Measurements from ENCODE around the gene TMPRSS13.

TMPRSS13 gene

GRCh38 chr11:117912497-117912896 is 16.7 kb downstream of the TMPRSS13 start:
- DNase-seq (ENCODE audit: low spot score) = no peak

GRCh38 chr11:117911694-117912093 is 17.5 kb downstream of the TMPRSS13 start:
- no peak for DNase-seq (ENCODE audit: low spot score)

- DNase-seq (ENCODE audit: low spot score) = no peak
Observed at GRCh38 chr11:117910941-117911655, 18.1 kb downstream of the TMPRSS13 start.

DNA sequence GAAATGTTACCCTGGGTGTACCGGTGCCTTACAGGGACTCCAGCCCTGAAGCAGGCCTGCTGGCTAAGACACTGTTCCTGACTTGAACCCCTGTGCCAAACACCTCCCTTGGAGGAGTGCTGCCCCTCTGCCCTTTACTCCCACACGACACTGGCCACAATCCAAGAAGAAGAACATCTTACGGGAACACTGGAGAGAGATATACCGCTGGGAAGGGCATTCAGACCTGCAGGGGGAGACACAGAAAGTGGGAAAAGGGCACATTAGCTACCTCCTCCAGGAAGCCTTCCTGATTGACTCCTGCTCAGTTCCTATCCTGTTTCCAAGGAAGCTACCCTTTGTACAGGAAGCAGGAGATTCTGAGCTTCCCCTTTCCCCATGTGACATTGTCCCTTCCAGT is 18.7 kb downstream of the TMPRSS13 start:
- DNase-seq (ENCODE audit: low spot score) = no peak

GRCh38 chr11:117909611-117910382 is 19.4 kb downstream of the TMPRSS13 start:
- DNase-seq (ENCODE audit: low spot score) = no peak

GRCh38 chr11:117908959-117909610 is 20.1 kb downstream of the TMPRSS13 start:
- no peak for DNase-seq (ENCODE audit: low spot score)

DNA sequence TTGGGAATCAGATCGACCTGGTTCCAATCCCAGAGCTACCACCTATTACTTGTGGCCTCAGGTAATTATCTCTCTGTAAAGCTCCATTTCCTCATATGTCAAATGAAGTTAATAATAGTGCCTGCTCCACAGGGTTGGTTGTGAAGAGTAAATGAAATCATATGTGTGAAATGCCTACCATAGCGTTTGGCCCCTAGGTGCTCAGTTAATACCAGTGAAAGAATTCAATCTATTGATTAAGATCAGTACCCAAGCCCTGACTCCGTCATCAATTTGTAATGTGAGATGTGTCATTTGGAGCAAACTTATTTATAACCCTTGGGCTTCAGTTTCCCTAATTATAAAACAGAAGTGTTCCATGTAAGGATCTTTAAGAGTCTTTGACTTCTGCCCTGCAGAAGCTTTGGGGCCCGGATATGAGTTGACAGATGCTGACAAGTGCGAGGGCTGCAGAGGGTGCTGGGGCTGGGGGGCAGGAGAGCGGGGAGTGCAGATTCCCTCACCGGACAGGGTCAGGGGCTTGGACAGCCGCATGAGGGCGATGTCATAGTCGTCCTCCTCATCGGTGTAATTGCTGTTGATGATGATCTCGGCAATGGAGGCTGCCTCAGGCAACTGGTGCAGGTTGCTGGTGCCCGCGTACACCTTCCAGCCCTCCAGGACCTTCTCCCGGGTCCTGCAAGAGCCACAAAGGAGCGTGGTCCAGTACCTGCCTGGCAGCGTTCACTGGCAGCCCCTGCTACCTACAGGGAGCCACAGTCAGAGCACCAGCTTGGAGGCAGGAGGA is 20.9 kb downstream of the TMPRSS13 start:
- no peak for DNase-seq (ENCODE audit: low spot score)

- DNase-seq (ENCODE audit: low spot score) = peak; percentile 76
Observed at GRCh38 chr11:117907276-117908108, 21.7 kb downstream of the TMPRSS13 start.

- no peak for DNase-seq (ENCODE audit: low spot score)
Observed at GRCh38 chr11:117906710-117907109, 22.5 kb downstream of the TMPRSS13 start.

GRCh38 chr11:117906126-117906525 is 23.1 kb downstream of the TMPRSS13 start:
- DNase-seq (ENCODE audit: low spot score) = no peak

DNA sequence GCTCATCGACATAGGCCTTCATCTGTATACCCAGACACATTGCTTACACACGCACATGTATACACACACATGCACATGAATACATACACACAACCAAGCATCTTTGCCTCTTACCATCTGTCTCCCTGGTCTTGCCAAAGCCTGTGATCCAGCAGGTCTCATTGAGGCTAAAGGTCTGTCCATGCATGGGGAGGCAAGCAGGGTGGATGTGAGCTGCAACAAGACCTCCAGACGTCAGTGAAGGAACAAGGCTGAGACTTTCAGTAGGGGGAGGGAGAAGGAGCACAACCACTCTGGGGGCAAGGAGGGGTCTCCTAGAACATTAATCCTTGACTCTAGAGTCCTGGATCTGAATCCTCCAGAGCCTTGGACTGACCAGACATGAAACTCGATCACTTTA is 23.7 kb downstream of the TMPRSS13 start:
- no peak for DNase-seq (ENCODE audit: low spot score)

DNA sequence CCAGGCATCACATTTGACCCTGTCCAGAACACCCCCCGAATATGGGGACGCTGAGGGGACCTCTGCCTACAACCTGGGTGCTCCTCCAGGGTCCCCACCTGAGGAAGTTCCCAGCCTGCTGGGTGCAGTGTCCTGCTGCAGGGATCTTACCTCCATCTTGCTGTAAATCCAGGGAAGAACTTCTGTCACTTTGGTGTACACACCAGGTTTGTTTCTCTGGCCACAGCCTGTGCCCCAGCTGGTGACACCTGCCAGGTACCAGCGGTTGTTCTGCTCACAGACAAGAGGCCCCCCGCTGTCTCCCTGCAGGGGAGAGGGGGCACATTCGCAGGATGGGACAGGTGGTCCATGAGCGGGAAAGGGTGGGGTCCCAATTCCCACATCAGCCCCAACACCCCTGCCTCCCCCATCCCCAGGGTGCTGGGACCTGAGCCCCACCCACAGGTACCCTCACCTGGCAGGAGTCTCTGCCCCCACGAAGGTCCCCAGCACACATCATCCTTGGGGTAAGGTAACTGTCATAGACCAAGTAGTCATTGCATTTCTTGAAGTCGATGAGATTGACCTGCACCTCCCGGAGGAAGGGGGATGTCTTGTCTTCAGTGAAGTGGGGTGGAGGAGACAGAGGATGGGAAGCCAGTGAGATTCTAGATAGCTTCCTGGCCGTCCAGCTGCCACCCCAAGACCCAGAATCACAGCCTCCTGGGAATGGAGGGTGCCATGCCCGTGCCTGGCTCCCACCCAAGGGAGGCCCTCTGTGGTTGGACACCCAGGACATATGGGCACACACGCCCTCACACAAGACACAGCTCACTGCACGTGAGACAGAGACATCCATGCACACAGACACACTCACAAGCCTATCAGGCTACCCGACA is 25.5 kb downstream of the TMPRSS13 start:
- DNase-seq (ENCODE audit: low spot score) = no peak

DNA sequence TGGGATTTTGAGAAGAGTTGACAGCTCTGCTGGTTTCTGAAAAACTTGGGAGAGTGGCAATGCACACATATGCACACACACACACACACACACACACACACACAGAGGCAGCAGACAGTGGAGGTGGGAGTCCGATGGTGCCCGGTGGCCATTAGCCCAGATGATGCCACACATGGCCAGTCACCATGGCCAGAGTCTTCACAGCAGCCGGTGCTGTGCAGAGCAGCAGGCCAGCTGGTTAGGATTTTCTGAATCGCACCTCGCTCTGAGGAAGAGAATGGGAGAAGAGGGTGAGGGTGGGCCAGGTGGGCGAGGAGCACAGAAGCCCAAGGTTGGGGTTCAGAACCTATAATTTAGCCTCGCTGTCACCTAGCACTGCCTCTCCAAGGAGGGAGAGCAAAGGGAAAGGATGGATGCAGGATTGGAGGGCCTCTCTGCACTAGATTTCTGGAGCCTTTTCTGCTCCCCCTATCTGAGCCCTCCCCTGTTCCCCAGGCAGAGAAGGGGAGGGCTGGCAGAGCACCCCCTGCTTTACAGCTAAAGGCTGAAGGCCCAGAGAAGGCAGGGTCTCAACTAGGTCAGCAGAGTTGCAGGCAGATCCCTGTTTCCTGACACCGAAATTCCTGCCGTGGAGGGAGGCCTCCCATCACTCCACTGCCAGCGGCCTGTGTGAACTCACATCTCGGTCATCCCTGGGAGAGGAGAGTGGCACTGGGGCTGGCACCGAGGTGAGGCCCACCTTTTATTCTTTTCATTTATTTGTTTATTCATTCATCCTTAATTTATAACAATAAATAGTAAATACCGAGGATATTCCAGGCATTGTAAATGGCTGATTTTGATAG is 27.0 kb downstream of the TMPRSS13 start:
- no peak for DNase-seq (ENCODE audit: low spot score)

GRCh38 chr11:117901601-117902000 is 27.6 kb downstream of the TMPRSS13 start:
- no peak for DNase-seq (ENCODE audit: low spot score)

- DNase-seq (ENCODE audit: low spot score) = no peak
Observed at GRCh38 chr11:117900720-117901440, 28.3 kb downstream of the TMPRSS13 start.

GRCh38 chr11:117900121-117900648 is 29.0 kb downstream of the TMPRSS13 start:
- peak; percentile 56 for DNase-seq (ENCODE audit: low spot score)

- no peak for DNase-seq (ENCODE audit: low spot score)
Observed at GRCh38 chr11:117898059-117898458, 31.1 kb downstream of the TMPRSS13 start.

DNA sequence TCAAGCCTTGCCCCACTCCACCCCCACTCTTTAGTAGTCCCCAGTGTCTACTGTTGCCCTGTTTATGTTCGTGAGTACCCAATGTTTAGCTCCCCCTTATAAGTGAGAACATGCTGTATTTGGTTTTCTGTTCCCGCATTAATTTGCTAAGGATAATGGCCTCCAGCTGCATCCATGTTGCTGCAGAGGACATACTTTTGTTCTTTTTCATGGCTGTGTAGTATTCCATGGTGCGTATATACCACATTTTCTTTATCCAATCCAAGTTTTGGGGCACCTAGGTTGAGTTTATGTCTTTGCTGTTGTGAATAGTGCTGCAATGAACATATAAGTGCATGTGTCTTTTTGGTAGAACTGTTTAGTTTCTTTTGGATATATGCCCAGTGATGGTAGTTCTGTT is 36.6 kb downstream of the TMPRSS13 start:
- DNase-seq (ENCODE audit: low spot score) = no peak
